ENCODE measurements around the gene HCFC1. TPM values are rescaled to one million over a fixed set of nuclear protein-coding genes. Genes with fewer than 3 reads are reported as not detected.
"Not testable (repeated sequence)": the region's sequence is repeated elsewhere in the genome, so short reads cannot be mapped to it uniquely, and the experiment has no call there.

HCFC1 gene
- total and polyA plus RNA-seq, 3 donors from 2014 or later: 32.3 to 115 (median 102) TPM

DNA sequence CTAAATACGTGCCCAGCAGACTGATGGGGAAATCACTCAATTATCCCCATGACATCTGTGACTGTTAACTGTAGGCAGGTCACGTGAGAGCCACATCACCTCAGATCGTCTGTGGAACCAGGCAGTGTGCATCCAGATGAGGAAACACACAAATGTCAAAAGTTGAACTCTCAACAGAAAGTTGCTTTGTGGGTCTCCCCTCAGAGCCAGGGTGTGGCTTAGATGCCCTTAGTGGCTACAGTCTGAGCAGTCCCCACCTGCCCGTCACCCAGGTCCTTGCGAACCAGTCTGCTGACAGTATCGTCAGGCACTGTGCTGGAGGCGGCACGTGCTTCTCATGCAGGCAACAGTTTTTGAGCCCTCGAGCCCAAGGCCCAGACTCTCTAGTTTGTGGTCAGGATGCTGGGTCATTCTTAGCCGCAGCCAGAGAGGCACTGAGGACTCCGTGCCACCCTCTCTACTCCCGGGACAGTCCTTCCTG is 11.7 kb upstream of the HCFC1 start:
- H3K27me3 ChIP-seq: no peaks in the 10 kb centered on the region
- H3K4me1 ChIP-seq: peaks cover 8% of the 10 kb centered on the region
- no peak for TF ChIP-seq POLR2A (IDR thresholded peaks at IDR 0.05)
- TF ChIP-seq, protein P1, sequence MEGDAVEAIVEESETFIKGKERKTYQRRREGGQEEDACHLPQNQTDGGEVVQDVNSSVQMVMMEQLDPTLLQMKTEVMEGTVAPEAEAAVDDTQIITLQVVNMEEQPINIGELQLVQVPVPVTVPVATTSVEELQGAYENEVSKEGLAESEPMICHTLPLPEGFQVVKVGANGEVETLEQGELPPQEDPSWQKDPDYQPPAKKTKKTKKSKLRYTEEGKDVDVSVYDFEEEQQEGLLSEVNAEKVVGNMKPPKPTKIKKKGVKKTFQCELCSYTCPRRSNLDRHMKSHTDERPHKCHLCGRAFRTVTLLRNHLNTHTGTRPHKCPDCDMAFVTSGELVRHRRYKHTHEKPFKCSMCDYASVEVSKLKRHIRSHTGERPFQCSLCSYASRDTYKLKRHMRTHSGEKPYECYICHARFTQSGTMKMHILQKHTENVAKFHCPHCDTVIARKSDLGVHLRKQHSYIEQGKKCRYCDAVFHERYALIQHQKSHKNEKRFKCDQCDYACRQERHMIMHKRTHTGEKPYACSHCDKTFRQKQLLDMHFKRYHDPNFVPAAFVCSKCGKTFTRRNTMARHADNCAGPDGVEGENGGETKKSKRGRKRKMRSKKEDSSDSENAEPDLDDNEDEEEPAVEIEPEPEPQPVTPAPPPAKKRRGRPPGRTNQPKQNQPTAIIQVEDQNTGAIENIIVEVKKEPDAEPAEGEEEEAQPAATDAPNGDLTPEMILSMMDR (IDR thresholded peaks at IDR 0.05): no peak
- intact Hi-C loops (cut with DNase I; ENCODE audit: low total_unique reads): no loop called here
- H3K27ac ChIP-seq: no peak overlapping the region
- H3K4me3 ChIP-seq: no peak overlapping the region
- no peaks in the 10 kb centered on the region for H3K9me3 ChIP-seq
- 87 to 90% methylated on average over 3 to 6 of the region's 12 CpGs for WGBS, 2 donors
- no peak for DNase-seq
- no peaks in the 10 kb centered on the region for H3K36me3 ChIP-seq (ENCODE audit: low read depth, missing control alignments)

DNA sequence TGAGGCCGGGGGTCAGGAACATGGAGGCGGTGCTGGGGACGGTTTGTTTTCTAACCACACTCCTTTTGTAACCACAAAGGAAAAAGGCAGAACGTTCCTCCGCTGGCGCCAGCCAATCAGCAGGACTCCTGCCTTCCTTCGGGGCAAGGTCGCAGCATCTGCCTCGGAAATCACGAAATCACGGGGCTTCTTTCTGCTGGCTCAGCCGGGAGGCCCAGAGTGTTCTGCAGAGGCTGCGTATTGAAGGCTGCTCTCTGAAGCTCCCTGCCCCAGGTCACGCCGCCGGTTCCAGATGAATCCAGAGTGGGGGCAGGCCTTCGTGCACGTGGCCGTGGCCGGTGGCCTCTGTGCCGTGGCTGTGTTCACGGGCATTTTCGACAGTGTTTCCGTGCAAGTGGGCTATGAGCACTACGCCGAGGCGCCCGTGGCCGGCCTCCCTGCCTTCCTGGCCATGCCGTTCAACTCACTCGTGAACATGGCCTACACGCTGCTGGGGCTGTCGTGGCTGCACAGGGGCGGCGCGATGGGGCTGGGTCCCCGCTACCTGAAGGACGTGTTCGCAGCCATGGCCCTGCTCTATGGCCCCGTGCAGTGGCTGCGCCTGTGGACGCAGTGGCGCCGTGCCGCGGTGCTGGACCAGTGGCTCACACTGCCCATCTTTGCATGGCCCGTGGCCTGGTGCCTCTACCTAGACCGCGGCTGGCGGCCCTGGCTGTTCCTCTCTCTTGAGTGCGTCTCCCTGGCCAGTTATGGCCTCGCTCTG is 10.3 kb upstream of the HCFC1 start:
- no peaks in the 10 kb centered on the region for H3K36me3 ChIP-seq (ENCODE audit: low read depth, missing control alignments)
- no peaks in the 10 kb centered on the region for H3K9me3 ChIP-seq
- intact Hi-C loops (cut with DNase I; ENCODE audit: low total_unique reads): no loop called here
- peaks cover 8% of the 10 kb centered on the region for H3K4me1 ChIP-seq
- WGBS, 2 donors: 50 to 96% methylated on average over 11 to 16 of the region's 52 CpGs
- TF ChIP-seq POLR2A (IDR thresholded peaks at IDR 0.05): no peak
- TF ChIP-seq, protein P1 (IDR thresholded peaks at IDR 0.05): no peak
- peak; percentile 78 for DNase-seq
- no peak overlapping the region for H3K4me3 ChIP-seq
- peak overlapping the region; percentile 76 to 83 for H3K27ac ChIP-seq
- H3K27me3 ChIP-seq: no peaks in the 10 kb centered on the region

DNA sequence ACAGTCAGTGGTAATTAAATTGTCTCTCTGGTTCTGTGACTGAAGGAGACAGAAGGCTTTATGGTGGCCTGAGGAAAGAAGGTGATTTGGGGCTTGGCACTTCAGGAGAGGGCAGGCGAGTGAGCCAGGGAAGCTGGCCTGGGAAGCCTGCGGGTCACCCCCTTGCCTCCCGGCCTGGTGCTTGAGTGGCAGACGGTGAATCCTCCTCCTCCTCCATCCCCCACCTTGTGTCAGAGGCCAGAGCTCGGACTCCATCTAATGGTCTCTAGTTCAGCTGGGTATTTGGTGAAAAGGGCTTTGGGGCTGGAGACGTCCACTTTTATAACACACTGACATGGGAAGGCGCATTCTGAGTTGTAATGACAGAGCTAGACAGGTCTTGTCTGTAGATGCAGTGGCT is 9.6 kb upstream of the HCFC1 start:
- no peak overlapping the region for H3K4me3 ChIP-seq
- WGBS, 2 donors: 65 to 88% methylated on average over 3 to 7 of the region's 7 CpGs
- no peaks in the 10 kb centered on the region for H3K36me3 ChIP-seq (ENCODE audit: low read depth, missing control alignments)
- H3K27me3 ChIP-seq: no peaks in the 10 kb centered on the region
- no peak for DNase-seq
- peak overlapping the region; percentile 65 to 83 for H3K27ac ChIP-seq
- intact Hi-C loops (cut with DNase I; ENCODE audit: low total_unique reads): no loop called here
- TF ChIP-seq, protein P1 (IDR thresholded peaks at IDR 0.05): no peak
- TF ChIP-seq POLR2A (IDR thresholded peaks at IDR 0.05): no peak
- peaks cover 8% of the 10 kb centered on the region for H3K4me1 ChIP-seq
- no peaks in the 10 kb centered on the region for H3K9me3 ChIP-seq

DNA sequence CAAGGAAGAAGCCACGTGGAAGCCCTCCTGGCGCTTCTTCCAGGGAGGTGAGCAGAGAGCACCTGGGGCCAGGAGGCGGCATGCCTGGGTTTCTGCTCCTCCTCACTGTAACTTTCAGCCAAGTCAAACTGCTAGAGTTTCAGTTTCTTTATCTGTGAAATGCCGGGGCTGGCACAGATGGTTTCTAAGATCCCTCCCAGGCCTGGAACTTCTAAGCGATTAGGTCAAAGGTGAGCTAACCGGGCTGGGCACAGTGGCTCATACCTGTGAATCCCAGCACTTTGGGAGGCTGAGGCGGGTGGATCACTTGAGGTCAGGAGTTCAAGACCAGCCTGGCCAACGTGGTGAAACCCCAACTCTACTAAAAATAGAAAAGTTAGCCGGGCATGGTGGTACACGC is 8.8 kb upstream of the HCFC1 start:
- H3K4me3 ChIP-seq; H3K36me3 ChIP-seq (ENCODE audit: low read depth, missing control alignments); DNase-seq; H3K27ac ChIP-seq; H3K9me3 ChIP-seq; H3K27me3 ChIP-seq; intact Hi-C loops (cut with DNase I; ENCODE audit: low total_unique reads); H3K4me1 ChIP-seq: not testable (repeated sequence)
- 60 to 64% methylated on average over 3 to 9 of the region's 10 CpGs for WGBS, 2 donors

DNA sequence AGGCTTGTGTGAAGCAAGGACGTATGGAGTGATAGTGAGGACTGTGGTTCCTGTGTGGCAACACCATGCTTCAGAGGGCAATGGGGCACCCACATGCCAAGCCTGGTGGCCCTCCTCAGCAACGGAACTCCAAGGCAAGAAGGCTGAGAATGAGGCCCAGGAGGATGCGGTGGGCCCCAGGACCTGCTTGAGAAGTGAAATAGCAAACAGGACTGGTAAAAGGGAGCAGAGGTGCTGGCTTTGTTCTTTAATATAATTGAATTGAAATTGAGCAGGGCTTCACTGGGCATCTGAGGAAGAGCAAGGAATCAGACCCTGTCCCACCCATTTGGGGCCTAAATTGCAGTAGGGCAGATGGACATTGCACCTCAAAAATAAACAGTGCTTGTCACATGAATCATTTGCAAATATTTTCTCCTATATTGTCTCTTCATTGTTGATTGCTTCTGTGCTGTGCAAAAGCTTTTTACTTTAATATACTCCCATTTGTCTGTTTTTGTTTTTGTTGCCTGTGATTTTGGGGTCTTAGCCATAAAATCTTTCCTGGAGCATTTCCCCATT is 3.2 kb upstream of the HCFC1 start:
- intact Hi-C loops (cut with DNase I; ENCODE audit: low total_unique reads): no loop called here
- H3K9me3 ChIP-seq: no peaks in the 10 kb centered on the region
- H3K4me3 ChIP-seq: no peak overlapping the region
- no peak overlapping the region for H3K27ac ChIP-seq
- H3K4me1 ChIP-seq: no peaks in the 10 kb centered on the region
- H3K27me3 ChIP-seq: no peaks in the 10 kb centered on the region
- no peak for DNase-seq
- H3K36me3 ChIP-seq (ENCODE audit: low read depth, missing control alignments): no peaks in the 10 kb centered on the region
- TF ChIP-seq, protein P1 (IDR thresholded peaks at IDR 0.05): no peak
- no peak for TF ChIP-seq POLR2A (IDR thresholded peaks at IDR 0.05)
- 40 to 77% methylated on average over 1 to 3 of the region's 3 CpGs for WGBS, 2 donors

All from testis (tissue), 3 donors.